Measurements from ENCODE around the gene BRINP3.

- TF ChIP-seq CTCF (IDR thresholded peaks at IDR 0.05) (no peak), POLR2A (IDR thresholded peaks at IDR 0.05) (no peak)
Observed at GRCh38 chr1:190367200-190367599, 110.5 kb downstream of the BRINP3 start.
